IPS DF 6.9 (cell line): ENCODE results near the gene RICTOR.

ENCODE experiments used
- DNase-seq: peaks from one replicate; pipeline ENCODE4 v3.0.0-alpha.2; 2013; ENCODE audit warnings: low read depth, low spot score
- H3K27ac ChIP-seq: one replicate; pipeline ENCODE4 v1.5.1; 2013; ENCODE audit warnings: low read length, control low read depth
- H3K27me3 ChIP-seq: 2 replicates; pipeline ENCODE4 v1.6.1; 2013; ENCODE audit warnings: mild to moderate bottlenecking, low read length; ENCODE audit not compliant: control insufficient read depth, insufficient read depth
- H3K36me3 ChIP-seq: 2 replicates; pipeline ENCODE4 v1.6.1; 2013; ENCODE audit warnings: low read length; ENCODE audit not compliant: control insufficient read depth, insufficient read depth
- H3K4me1 ChIP-seq: 2 replicates; pipeline ENCODE4 v1.6.1; 2013; ENCODE audit warnings: low read length; ENCODE audit not compliant: control insufficient read depth, insufficient read depth
- H3K4me3 ChIP-seq: 2 replicates; pipeline ENCODE4 v1.5.1; 2013; ENCODE audit warnings: mild to moderate bottlenecking, low read length
- H3K9me3 ChIP-seq: 2 replicates; pipeline ENCODE4 v1.6.1; 2013; ENCODE audit warnings: low read length, inconsistent platforms; ENCODE audit not compliant: control insufficient read depth, insufficient read depth
- WGBS: extraction: QIAGEN DNeasy Blood & Tissue Kit; methylation state at CpG from one replicate; pipeline ENCODE4 v1.1.7; 2013; ENCODE audit warnings: mixed read lengths, missing lambda C conversion rate; ENCODE audit not compliant: insufficient read length, insufficient coverage; 5-methylcytosine and 5-hydroxymethylcytosine counted together

RICTOR gene

GRCh38 chr5:39074017-39074814 lies at the start of gene RICTOR:
Gene RICTOR, minus strand, starts transcription at chr5:39074399. Its CDS starts 22 bp downstream, at chr5:39074377.
- Histone ChIP-seq H3K36me3 (no peaks in the 10 kb centered on the region), H3K4me3 (peak within 1 kb of the TSS; percentile 73), H3K4me1 (no peaks in the 10 kb centered on the region), H3K9me3 (no peaks in the 10 kb centered on the region), H3K27me3 (no peaks in the 10 kb centered on the region), H3K27ac (no peak within 1 kb of the TSS)
- WGBS, result no CpG with 5 or more reads among the region's 94 CpGs
- peak; percentile 55 for DNase-seq

- no peak for DNase-seq
- Histone ChIP-seq H3K27ac (no peak overlapping the region), H3K36me3 (no peaks in the 10 kb centered on the region), H3K9me3 (no peaks in the 10 kb centered on the region), H3K4me3 (no peak overlapping the region), H3K27me3 (no peaks in the 10 kb centered on the region), H3K4me1 (no peaks in the 10 kb centered on the region)
- WGBS, result no CpG with 5 or more reads among the region's 2 CpGs
These were observed 47.7 kb upstream of the RICTOR start for GRCh38 chr5:39121922-39122321.

DNA sequence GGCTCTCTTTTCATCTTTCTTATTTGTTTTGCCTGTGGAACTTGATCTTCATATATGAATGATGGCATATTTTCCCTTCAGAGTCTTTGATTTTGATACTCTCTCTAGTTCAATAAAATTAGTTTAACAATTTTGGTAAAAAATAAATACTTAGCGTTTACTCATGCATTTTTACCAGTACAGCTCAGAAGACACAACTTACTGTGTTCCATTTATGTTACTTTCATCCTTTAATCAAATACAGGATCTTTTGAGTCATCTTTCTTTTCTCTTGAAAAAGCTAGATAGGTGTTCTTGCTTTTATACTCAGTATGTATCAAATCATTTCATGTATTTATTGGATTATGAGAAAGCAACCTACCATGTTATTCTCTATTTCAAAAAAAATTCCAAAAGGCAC lies 47.1 kb upstream of the RICTOR start:
- DNase-seq, result no peak

DNA sequence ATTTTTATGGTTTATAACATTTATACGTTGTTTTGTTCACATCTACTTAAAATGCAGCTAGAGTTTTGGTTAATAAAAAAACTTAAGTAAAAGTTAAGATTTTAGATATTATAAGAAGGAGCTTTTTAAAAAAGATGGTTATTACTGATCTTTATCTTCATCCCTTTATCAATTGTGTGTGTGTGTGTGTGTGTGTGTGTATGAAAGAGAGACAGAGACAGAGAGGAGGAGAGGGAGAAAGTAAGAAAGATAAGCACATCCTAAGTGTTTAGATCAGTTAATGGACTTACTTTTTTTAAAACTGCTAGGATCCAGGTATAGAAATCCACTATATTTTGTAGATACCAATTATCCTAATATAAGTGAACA lies 45.8 kb upstream of the RICTOR start:
- Histone ChIP-seq H3K36me3 (no peaks in the 10 kb centered on the region), H3K9me3 (no peaks in the 10 kb centered on the region), H3K4me3 (no peak overlapping the region), H3K27ac (no peak overlapping the region), H3K4me1 (no peaks in the 10 kb centered on the region), H3K27me3 (no peaks in the 10 kb centered on the region)
- no CpG with 5 or more reads among the region's 1 CpG for whole genome bisulfite sequencing
- no peak for DNase-seq

More for the DNA sequence above, 47.1 kb upstream of the RICTOR start:
- Histone ChIP-seq H3K36me3 (no peaks in the 10 kb centered on the region), H3K9me3 (no peaks in the 10 kb centered on the region), H3K4me1 (no peaks in the 10 kb centered on the region), H3K4me3 (no peak overlapping the region), H3K27ac (no peak overlapping the region), H3K27me3 (no peaks in the 10 kb centered on the region)
- WGBS, result no CpG with 5 or more reads among the region's 1 CpG

DNA sequence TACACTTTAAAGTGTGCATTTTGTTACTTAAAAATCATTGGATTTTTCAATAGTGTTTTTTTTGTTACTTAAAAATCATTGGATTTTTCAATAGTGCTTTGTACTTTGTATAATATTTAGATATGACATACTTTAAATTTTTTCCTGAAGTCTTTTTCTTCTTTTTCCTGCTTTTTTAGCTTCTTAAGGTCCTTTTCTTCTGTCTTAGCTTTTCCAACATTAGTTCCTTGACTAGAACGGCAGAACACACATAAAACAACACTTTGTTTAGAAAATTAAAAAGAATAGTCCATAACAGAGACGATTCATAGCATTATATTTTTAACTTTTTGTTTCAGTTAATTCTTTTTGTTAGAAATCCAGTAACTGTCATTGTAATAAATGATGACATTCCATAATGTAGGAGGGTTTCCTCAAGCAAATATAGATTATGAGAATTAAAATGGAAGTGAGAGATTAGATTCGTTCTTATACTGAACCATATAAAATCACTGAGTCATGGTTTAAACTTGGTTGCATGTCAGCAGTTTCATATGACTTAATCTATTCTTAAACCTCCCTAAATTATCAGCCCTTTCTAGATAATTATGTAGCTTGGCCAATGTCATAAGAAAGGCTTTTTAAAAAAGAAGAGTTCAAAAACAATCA lies 45.3 kb upstream of the RICTOR start:
- Histone ChIP-seq H3K36me3 (no peaks in the 10 kb centered on the region), H3K9me3 (no peaks in the 10 kb centered on the region), H3K4me1 (no peaks in the 10 kb centered on the region), H3K27ac (no peak overlapping the region), H3K4me3 (no peak overlapping the region), H3K27me3 (no peaks in the 10 kb centered on the region)
- no CpG with 5 or more reads among the region's 3 CpGs for WGBS
- DNase-seq, result no peak

DNA sequence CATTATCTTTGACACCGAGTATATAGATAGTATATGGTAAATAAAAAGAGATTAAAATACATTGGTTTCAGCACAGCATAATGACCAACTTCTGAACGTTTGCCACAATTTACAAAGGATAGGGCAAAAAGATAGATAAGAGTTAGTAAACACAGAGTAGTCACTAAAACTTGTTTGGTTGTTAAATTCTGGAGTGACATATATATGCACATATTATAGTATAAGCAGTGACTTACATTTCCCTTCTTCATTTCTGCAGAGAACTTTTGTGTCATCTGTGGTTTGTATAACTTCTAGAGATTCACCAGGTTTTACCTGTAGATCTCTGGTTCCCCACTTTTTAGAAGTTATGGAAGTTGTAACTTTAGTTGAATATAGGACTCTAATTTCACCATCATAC lies 44.4 kb upstream of the RICTOR start:
- no peaks in the 10 kb centered on the region for H3K36me3 ChIP-seq
- H3K27ac ChIP-seq, result no peak overlapping the region
- H3K9me3 ChIP-seq, result no peaks in the 10 kb centered on the region
- DNase-seq, result no peak
- H3K27me3 ChIP-seq, result no peaks in the 10 kb centered on the region
- H3K4me1 ChIP-seq, result no peaks in the 10 kb centered on the region
- no CpG with 5 or more reads among the region's 2 CpGs for WGBS
- no peak overlapping the region for H3K4me3 ChIP-seq

GRCh38 chr5:39117401-39117800 lies 43.2 kb upstream of the RICTOR start:
- H3K4me3 ChIP-seq, result no peak overlapping the region
- no peak overlapping the region for H3K27ac ChIP-seq
- no peaks in the 10 kb centered on the region for H3K36me3 ChIP-seq
- no peaks in the 10 kb centered on the region for H3K27me3 ChIP-seq
- no CpG with 5 or more reads among the region's 2 CpGs for WGBS
- H3K4me1 ChIP-seq, result no peaks in the 10 kb centered on the region
- H3K9me3 ChIP-seq, result no peaks in the 10 kb centered on the region
- no peak for DNase-seq

DNA sequence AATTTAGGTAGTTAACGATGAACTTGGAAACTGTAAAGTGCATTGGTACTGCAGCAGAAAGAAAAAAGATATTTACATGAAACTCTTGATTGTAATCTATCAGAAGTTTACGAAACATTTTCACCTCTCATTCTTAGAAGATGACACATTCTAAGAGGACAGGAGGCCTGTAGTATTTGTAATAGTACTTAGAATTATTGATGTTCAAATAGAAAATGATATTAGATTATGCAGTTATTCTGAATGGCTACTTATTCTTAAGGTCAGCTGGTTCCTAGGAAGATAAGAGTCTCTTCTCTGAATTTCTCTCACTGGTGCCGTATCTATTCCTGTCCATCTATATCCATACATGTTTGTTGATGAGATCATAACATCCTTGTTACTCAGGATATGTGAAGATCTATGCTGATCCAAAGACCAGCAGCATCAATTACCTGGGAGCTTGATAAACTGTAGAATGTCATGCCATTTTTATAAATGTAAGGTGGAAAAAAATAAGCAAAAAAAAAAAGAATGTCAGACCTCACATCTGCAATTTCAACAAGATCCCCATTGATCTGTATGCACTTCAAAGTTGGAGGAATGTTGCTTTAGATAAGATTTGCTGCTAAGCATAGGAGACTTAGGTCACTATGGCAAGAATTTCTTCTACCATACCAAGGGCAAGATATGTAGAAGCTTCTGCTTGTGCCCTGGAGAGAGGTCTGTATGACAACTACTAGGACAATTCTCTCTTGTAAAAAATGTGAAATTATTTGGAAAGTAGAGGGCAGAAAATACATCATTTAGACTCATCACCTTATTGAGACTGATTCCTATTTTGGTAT lies 42.4 kb upstream of the RICTOR start:
- no peaks in the 10 kb centered on the region for H3K4me1 ChIP-seq
- H3K4me3 ChIP-seq, result no peak overlapping the region
- H3K9me3 ChIP-seq, result no peaks in the 10 kb centered on the region
- no peak overlapping the region for H3K27ac ChIP-seq
- no peaks in the 10 kb centered on the region for H3K27me3 ChIP-seq
- no CpG with 5 or more reads among the region's 3 CpGs for WGBS
- no peak for DNase-seq
- H3K36me3 ChIP-seq, result no peaks in the 10 kb centered on the region

- Histone ChIP-seq H3K36me3 (no peaks in the 10 kb centered on the region), H3K27me3 (no peaks in the 10 kb centered on the region), H3K27ac (no peak overlapping the region), H3K9me3 (no peaks in the 10 kb centered on the region), H3K4me1 (no peaks in the 10 kb centered on the region), H3K4me3 (no peak overlapping the region)
- no CpG with 5 or more reads among the region's 5 CpGs for WGBS
- DNase-seq, result no peak
These were observed 41.6 kb upstream of the RICTOR start for GRCh38 chr5:39115644-39116343.

DNA sequence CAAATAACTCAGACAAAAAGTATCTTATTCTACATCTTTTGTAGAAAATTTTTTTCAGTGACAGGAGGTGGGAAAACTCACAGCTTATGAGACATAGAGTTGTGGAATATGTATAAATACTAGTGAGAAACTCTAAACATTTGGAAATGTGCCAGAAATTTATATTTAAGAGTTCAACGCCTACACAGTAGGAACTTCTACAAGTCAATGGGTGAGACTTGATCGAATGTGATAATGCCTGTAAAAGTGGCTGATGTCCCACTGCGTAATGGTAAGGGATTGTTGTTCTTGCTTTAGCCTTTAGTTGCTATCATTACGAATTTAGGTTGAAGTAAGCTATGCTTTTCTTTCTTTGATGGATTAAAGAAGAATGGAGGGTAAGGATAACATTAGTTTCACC lies 40.0 kb upstream of the RICTOR start:
- Histone ChIP-seq H3K4me1 (no peaks in the 10 kb centered on the region), H3K27ac (no peak overlapping the region), H3K9me3 (no peaks in the 10 kb centered on the region), H3K36me3 (no peaks in the 10 kb centered on the region), H3K4me3 (no peak overlapping the region), H3K27me3 (no peaks in the 10 kb centered on the region)
- WGBS, result no CpG with 5 or more reads among the region's 4 CpGs
- no peak for DNase-seq
